Inflammatory macrophage (primary cell): ENCODE measurements around the gene TJAP1.
"Not testable (repeated sequence)": the region's sequence is repeated elsewhere in the genome, so short reads cannot be mapped to it uniquely, and the experiment has no call there.

Experiments
- DNase-seq, 2 donors: peaks; one replicate each; pipeline ENCODE4 v3.0.0-alpha.2; 2020 to 2022

Gene TJAP1

DNA sequence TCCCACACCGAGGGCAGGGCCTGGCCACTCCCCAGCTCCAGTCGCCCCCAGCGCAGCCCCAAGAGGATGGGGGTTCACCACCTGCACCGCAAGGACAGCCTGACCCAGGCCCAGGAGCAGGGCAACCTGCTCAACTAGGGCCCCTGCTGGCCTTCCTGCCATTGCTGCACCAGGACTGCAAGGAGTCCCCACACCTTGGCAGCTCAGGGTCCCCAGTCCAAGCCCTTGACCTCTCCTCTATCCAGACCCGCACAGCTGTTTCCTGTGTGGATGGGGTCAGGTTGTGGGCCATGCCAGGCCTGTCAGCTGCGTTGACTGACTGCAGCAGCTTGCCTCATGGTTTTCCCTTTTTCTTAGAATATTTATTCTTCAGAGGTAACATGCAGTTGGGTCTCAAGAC is 28.3 kb downstream of the TJAP1 start:
- no peak for DNase-seq

DNA sequence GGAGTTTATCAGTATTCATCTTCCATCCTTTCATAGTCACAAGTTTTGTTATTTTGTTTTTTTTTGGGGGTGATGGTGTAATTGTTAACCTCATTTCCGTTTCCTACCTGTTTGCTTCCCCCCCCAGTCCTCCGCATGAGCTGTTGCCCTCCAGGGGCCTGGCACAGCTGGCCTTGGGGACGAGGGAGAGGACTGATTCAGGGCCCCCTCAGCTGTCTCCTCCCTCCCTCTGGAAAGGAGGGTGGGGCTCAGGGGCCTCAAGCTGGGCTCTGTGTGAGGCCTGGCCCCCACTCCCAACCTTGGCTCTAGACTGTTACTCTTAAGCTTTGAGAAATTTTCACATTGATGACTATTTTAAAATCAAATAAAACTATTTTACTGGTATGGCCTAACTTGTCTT is 28.8 kb downstream of the TJAP1 start:
- DNase-seq: no peak

DNA sequence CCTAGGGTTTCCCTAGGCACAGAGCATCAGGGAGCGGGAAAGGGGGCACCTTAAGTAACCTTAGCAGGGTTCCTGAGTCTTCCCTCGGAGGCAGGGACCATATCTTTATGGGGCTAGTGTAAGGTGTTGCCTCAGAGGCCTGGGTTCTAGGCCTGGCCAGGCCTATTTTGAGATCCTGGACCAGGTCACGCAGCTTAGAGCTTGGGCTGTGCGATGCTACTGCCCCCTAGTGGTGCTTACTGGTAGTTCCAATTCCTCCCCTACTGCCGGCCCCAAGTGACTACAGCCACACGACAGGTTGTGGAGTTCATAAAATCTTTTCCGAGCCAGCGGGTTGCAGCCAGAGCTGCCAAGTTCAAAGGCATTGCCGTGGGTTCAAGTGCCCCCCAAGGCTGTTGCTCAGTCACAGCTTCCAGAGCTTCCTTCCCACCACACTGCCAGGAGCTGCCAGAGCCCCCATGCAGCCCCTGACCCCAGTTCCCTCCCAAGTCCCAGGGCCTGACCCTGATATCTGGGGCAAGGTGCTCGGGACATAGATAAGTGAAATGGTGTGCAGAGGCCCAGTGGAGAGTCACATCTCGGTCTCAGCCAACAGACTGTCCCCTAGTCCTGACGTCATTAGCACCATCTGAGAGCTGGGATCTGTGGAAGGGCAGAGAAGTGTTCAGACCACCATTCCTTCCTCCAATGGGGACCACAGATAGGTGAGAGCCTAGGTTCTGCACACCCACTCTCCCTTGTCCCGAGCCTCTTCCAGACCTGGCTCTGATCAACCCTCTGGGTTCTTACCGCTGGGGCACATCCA is 29.5 kb downstream of the TJAP1 start:
- DNase-seq: peak; percentile 85 to 89

DNA sequence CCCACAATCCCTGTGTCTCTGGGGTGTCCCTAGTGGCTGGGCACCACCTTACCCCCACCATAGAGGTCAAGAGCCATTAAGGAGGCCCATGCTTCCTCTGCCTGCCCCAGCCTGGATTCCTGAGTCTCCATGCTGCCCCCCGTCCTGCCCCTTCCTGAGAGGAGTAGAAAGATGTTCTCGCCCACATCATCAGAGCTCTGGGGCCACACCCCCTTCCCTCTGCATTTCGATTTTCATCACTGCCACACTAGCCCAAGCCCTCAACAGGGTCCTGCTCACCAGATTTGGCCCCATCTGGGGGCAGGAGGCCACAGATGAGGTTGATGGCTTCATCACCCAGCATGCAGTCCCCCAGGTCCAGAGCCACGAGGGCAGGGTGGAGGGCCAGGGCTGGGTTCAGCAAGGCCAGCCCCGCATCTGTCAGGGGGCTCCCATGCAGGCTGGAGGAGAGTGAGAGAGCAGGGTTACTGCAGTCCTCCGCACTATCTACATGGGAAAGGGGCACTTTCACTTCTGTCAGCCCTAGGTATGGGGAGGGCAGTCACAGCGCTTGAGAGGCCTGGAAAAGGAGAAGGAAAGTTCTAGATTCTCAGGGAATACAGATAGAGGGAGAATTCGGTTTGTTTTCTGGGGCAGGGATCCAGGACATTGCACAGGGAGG is 31.2 kb downstream of the TJAP1 start:
- no peak for DNase-seq

DNA sequence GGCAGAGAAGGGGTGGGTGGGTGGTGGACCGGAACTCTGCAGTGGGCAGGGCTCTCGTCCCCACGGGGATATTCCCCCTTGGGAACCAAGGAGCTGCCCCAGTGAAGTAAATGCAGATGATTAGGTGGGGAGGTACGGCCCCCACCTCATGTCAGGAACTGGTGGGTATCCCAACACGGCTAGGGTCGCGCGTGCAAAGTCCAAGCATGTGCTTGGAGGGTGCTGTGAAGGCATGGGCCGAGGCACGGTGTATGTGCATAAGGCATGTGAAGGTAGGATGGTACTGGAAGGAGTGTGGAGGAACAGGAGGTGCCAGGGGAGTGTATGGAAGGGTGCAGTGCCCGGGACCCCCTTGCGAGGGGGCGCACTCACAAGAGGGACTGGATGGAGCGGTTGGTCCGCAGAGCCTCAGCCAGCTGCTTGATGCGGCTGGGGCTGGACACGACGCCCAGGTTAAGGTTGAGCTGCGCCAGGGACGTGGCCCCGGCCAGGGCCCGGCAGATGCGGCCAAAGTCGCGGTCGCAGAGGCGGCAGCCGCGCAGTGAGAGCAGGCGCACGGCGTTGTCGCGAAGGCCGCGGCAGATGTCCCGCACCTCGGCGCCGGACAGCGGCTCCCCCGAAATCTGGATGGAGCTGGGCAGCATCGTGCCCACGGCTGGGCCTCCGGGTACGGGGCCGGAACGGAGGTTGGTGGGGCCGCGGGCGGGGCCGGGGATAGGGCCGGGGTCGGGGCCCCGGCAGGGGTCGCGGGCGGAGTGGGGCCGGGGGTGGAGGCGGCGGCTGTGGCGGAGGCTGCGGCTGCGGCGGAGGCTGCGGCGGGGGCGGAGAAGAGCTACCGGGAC is 32.0 kb downstream of the TJAP1 start:
- DNase-seq: no peak

DNA sequence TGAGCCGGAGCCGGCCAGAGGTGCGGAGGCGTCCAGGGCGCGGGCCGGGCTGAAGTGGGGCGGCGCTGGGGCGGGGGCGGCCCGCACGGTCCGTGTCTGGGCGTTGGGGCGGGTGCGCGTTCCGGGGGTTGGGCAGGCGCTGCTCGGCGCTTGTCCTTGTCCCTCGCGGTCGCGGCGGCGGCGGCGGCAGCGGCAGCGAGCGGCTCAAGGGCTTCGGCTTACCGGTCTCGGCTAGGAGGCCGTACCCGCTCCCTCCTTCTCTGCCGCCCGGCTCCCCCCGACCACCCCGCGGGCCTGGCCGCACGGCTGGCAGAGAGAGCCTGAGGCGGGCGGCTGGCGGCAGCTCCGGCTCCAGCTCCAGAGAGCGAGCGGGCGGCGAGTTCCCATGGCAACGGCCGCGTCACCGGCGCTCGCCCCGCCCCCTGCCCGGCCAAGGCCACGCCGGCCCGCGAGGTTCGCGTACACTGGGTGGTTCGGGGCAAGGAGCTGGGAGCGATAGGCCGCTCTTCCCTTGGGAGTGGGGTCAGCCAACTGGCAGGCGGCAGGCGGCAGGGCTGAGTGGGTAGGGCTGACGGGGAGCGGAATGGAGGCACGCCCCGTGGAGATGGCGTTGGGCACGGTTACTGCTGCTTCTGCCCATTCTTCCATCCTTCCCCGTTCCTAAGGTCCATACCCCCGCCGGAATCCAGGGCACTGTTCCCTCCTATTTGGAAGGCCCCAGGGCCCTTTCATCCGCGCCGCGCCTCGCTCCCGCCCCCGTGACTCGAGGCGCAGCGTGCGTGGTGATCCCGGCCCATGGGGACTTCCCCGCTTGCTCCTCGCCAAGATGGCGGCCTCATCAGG is 32.8 kb downstream of the TJAP1 start, which contains the start of gene LRRC73:
Gene LRRC73 (minus strand): TSS at position 363 of the 843 bp plus-strand sequence. CDS start 561 bp downstream, outside the sequence.
- DNase-seq: peak; percentile 75 to 80

DNA sequence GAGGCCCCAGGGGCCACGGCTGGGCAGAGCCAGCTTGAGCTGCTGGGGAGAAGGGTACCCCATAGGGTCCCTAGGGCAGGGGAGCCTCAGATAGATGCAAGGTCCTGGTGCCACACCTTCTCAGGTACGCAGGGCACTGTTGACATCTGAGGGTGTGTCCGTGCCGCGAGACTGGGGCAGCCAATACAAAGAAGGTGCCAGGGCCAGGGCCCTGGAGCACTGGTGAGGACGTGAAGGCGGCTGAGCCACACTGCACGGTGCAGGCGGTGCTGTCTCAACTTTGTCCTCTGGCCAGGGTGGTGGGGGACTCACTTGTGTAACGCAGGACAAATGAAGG is 33.4 kb downstream of the TJAP1 start:
- no peak for DNase-seq

DNA sequence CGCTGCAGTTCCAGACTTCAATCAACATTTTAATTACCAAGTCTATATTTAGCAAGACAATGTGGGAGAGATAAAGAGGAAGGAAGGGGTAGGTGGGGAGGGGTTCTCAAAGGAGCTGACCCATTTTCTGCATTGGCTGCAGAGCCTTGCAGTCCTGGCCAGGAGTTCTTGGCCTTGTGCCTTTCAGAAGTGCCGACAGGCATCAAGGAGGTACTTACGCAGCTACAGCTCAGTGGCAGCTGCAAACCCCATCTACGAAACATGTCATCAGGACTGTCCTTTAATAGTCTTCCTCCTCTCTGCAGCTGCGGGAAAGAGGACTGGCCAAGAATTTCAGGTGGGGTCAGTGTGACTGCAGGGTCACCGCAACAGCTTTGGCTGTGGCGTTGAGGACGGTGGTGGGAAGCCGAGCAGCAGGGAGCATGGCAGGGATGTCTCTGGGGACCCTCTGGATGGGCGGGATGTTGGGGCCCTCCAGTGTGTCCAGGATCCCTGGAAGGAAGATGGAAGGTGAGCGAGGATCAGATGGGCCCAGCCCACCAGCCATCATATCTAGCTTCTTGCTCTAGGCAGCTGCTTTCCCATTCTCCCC is 34.5 kb downstream of the TJAP1 start:
- no peak for DNase-seq

DNA sequence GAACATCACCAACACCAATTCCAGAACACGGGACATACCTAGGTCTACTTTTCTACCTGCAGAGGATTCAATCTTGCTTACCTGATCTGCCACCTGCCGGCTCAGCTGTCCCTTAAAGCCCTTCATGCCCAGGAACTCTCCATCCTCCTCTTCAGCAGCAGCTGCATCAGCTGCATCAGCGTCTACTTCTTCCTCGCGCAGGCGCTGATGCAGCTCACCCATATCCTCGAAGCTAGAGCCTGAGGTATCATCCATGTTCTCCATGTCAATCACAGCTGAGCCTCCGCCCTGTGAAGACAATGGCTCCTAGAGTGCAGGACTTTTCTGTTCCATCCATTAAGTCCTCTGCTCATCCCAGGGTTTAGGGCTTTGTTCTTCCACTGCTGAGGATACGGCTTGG is 38.4 kb downstream of the TJAP1 start:
- DNase-seq: no peak

DNA sequence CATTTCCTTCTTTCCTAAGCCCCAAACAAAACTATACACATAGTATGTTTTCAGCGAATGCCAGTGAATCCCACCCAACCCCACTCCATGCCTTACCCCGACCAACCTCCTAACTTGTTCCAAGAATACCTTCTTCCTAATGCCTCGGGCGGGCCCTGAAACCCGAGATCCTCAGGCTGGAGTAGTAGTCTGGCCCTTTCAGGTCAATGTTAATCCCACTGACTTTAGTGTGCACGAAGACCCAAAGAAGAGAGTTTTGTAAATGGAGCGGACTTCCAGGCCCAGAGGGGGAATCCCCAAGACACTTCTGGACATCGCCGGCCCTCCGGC is 39.0 kb downstream of the TJAP1 start:
- DNase-seq: no peak

DNA sequence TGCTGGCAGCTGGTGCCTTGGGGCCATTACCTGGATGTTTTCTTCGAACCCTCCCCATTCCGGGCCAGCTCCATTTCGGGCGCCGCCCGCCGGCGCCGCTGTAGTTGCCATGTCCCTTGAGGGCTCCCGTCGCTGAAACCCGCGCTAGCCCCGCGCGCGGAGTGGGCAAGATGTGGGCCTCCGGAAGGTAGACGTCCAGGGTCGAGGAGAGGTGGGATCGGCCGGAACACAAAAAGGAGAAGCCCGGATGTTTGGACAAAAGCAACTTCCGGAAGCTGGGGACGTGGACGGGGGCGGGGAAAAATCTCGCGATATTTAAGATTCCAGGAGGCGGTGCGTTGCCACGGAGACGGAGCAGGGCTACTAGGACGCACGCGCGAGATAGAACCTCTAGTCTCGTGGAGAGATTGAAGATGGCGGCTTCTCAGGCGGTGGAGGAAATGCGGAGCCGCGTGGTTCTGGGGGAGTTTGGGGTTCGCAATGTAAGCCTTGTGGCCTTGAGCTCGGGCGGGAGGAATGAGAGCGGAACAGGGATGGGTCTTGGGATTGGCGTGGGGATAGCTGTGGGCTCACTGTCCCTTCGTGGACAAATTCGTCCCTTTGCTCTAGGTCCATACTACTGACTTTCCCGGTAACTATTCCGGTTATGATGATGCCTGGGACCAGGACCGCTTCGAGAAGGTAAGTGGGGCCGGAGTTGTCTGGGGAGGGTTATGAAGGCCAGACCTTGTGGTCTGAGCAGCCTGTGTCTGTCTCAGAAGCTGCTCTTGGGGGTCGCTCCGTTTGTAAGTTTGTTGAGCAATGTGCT is 39.5 kb downstream of the TJAP1 start, which contains the start of the genes POLR1C and YIPF3:
Gene POLR1C (plus strand): TSS at position 393 of the 808 bp plus-strand sequence. CDS start 21 bp downstream, at position 414.
Gene YIPF3 (minus strand): TSS at position 230 of the 808 bp plus-strand sequence. CDS start 119 bp downstream, at position 111.
- peak; percentile 99 for DNase-seq

DNA sequence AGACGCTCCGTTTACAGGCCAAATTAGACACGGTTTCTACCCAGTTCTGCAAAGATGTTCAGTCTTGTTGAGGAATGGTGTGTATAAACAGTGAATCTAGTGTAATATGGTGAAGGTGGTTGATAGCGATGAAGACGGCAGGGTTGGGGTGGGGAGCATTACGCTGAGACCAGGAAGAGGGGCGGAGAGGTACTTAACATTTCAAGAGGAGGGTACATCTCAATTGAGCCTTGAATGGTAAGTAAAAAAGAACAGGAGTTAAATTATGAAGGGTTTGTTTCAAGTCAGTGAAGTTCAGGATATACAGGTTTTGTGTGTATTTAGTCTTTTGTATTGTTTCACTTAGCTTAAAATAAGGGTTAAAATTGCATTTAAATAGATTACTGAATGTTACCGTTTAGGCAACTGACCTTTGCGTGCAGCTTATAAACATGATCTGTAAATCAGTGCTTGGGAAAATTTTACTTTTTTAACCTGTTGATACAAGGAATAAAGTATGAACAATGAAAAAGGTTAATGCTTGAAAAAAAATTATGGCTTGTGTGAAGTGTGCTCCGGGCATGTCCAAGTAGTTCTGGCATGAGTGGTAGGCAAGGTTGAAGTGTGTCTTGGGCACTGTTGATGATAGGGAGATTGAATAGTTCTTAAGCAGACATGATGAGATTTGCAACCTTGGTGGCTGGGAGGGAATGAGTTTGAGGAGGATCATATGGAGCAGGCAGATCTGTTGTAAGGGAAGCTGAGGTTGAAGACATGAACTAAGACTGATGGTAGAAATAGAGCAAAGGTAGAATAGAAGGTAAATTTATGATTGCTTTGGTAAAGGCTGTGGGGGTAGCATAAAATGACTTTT is 40.4 kb downstream of the TJAP1 start:
- no peak for DNase-seq

DNA sequence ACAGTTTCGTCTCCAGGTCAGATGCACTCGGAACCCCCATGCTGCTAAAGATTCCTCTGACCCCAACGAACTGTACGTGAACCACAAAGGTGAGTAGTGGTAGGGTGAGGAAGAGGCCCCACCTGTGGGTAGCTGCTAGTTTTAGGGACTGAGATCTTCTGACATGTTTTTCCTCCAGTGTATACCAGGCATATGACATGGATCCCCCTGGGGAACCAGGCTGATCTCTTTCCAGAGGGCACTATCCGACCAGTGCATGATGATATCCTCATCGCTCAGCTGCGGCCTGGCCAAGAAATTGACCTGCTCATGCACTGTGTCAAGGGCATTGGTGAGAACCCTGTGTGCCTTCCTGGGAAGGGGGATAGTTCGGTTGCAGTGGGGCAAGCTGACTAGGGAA is 42.7 kb downstream of the TJAP1 start:
- DNase-seq: no peak

DNA sequence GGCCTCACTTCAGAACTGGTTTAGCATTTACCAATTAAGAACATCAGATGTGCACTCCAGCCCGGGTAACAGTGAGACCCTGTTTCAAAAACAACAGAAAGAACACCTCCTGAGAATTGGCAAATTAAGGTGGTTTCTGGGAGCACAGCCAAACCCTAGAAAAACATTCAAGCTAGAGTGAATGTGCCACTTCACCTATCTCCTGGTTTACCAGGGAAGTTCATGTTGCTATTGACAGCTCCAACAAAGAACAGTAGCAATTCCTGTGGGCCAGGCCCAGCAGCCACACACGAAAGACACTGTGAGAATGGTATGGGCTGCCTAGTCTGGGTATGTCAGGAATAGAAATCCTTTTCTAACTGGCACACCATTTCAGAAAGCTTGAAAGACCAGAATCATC is 44.5 kb downstream of the TJAP1 start:
- no peak for DNase-seq

DNA sequence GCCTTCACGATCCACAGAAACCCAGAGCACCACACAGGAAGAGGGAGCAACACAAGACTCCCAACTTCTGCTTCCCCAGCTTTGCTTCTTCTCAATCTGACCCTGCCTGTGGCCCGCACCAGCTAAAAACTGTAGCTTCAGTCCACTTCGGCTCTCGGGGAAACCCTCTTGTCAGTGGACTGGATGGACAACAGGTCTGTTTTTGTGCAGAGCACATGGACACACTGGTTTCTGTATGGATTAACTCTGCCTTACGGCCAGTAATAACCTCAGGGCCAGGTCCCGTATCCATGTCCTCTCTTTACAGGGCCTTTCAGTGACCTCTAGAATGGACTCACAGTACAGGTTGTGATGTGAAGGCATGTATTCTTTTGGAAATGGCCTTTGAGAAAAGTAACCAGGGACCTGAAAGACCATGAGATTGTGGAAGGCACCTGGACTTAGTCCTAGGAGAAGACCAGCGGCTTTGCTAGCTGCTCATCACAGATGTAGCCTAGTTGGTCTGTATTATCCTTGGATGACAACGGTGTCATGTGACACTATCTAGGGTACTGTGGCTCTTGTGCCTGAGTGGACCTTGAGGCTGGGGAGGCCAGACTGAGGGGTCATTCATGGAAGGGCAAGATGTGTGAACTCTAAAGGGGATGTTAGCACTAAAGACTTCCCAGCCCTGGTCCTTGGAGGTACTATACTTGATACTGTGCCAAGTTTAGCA is 45.3 kb downstream of the TJAP1 start:
- no peak for DNase-seq

DNA sequence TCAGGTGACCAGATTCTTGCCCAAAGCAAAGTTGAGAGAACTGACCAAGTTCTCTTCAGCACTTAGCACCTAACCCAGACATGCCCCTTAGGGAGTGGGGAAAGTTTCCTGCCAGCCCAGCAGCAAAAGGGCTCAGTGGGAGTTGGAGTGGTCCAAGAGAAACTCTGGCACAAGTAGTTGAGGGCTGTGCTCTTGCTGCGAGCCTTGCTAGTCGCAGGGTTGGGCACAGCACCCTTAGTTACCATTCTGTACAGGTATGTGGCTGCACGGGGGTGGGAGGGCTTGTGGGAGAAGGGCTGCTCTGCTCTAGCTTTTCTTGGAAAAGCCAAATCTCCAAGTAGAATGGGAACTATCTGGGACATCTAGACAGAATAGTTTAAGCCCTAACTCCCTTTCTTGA is 45.9 kb downstream of the TJAP1 start:
- no peak for DNase-seq

DNA sequence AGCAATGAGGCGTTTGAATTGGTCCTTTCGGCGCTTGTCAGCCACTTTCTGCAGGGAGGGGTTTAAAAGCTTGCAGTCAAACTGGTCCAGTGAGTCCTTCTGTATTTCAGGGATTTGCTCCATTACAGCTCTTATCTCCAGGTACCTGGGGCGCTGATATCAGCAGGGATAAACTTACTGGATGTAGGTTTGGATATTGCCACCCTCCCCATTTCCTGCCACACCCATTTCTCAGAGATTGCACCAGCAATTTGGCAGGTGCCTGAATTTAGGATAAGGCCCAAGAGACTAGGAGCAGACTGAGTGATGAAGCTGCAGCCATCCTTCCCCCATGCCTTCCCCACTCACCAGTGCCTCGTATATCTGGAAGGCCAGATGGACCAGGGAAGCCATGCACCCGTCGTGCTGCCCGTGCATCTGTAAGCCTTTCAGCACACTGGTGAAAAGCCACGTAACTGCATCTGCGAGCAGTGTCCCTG is 47.2 kb downstream of the TJAP1 start:
- DNase-seq: no peak

DNA sequence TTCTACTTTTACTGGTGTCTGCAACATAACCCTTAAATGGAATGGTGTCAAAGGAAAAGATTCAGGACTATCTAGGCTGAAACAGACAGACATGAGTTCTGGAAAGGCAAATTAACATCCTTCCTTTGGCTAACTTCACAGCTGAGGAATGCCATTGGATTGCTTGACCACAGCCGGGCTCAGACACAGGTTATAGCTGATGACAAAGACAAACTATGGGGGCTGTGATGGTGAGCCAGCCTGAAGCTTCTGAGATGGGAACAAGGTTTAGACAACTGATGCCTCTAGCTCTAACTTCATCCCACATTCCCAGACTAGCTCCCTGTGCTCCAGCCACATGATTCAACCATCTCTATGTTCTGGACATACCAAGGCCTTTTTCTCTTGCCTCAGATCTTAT is 54.8 kb downstream of the TJAP1 start:
- no peak for DNase-seq

DNA sequence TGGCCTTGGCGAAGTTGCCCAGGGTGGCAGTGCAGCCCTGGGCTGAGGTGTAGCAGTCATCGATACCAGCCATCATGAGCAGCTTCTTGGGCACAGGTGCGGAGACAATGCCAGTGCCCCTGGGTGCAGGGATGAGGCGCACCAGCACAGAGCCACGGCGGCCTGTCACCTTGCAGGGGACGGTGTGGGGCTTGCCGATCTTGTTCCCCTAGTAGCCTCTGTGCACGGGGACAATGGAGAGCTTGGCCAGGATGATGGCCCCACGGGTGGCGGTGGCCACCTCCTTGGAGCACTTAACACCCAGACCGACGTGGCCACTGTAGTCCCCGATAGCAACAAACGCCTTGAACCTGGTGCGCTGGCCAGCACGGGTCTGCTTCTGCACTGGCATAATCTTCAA is 61.6 kb downstream of the TJAP1 start:
- DNase-seq: not testable (repeated sequence)
